NK-92 treated with Interleukin-12 subunit alpha and Interleukin-12 subunit beta, amount 100 ng/mL, for 24 hours (cell line): Measurements from ENCODE around the gene HCAR1.
"Not testable (repeated sequence)": the region's sequence is repeated elsewhere in the genome, so short reads cannot be mapped to it uniquely, and the experiment has no call there.

ENCODE experiments used
- DNase-seq: peaks from one replicate; lab custom pipeline; 2025; lab: John Stamatoyannopoulos, UW

Gene HCAR1, protein sequence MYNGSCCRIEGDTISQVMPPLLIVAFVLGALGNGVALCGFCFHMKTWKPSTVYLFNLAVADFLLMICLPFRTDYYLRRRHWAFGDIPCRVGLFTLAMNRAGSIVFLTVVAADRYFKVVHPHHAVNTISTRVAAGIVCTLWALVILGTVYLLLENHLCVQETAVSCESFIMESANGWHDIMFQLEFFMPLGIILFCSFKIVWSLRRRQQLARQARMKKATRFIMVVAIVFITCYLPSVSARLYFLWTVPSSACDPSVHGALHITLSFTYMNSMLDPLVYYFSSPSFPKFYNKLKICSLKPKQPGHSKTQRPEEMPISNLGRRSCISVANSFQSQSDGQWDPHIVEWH

DNA sequence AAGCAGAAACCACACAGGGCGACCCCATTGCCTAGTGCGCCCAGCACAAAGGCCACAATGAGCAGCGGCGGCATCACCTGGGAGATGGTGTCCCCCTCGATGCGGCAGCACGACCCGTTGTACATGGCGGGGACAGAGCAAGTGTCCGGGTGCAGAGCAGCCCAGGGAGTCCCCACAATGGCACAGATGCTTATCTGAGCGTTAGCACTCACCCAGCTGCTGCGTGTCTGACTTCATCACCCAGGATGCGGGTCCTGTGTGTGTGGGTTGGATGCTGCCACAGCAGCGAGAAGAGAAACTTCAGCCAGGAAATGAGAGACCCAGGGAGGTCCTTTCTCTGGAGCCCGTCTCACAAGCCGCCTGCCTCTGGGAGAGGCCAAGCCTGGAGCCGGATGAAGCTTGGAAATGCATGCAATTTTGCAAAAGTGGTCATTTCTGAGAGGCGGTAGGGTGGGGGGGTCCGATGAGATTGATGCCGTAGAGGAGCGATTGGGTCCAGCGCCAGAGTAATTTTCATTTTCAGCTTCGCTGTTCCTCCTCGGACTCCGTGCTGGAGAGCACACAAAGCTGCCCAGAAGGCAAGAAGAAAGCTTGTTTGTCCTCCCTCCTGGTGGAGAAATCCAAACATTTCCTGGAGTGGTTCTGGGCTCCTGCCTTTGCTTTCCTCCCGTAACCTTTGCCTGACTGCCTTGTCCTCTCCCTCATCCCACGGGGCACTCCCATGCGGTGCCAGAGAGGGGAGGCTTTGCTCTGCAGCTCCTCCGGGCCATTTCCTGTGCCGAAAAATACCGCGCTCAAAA, at the start of gene HCAR1:
TSS of gene HCAR1 (minus strand) at position 630 of the 800 bp plus-strand sequence. CDS start at position 125, 505 bp downstream.
- no peak for DNase-seq

DNA sequence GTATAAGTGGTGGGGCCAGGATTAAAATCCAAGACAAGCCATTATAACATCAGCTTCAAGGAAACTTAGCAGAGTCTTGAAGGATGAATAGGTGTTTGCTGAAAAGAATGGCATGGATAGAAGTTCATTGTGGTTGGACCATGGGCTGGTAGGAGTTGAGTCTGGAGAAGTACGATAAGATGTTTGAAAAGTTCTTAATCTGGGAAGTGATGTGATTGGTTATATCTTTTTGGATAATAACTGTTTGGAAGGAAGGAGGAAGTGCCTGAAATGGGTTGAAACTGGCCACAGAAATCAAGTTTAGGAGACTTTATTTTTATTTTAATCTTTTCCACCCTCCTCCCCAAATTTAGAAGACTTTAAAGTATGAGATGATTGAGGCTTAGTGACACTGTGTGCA, 26.9 kb upstream of the HCAR1 start:
- DNase-seq = no peak

DNA sequence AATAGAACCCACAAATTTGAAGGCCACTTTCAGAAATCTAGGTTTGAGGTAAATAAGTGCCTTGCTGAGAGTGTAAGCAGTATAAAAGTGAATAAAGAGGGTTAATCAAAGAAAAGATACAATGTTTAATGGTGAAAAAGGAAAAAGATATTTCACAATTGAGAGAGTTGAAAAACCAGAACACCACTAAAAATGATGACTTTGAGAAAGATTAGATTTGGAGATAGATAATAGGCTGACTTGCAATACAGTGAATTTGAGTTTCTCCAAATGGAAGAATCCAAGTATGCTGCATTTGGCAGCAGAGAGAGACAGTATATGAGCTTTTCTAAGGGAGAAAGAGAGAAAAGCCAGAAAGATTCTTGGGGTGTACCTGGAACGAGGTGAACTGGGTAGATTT, 24.1 kb upstream of the HCAR1 start:
- no peak for DNase-seq

DNA sequence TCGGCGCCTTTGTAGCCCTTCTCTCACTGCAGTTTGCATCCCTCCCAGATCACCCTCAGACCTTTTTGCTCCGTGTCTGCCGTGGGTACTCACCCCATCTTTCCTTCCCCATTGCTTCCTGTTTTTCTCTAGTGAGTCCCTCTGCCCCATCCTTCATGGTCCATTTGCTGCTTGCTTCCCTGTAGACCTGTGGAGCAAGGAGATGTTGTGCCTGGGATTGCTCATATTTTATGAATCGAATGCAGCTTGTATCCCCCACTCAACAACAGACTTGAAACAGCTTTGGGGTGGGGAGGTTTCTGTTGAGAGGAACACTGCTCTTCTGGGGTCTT, 22.6 kb upstream of the HCAR1 start:
- DNase-seq = no peak

DNA sequence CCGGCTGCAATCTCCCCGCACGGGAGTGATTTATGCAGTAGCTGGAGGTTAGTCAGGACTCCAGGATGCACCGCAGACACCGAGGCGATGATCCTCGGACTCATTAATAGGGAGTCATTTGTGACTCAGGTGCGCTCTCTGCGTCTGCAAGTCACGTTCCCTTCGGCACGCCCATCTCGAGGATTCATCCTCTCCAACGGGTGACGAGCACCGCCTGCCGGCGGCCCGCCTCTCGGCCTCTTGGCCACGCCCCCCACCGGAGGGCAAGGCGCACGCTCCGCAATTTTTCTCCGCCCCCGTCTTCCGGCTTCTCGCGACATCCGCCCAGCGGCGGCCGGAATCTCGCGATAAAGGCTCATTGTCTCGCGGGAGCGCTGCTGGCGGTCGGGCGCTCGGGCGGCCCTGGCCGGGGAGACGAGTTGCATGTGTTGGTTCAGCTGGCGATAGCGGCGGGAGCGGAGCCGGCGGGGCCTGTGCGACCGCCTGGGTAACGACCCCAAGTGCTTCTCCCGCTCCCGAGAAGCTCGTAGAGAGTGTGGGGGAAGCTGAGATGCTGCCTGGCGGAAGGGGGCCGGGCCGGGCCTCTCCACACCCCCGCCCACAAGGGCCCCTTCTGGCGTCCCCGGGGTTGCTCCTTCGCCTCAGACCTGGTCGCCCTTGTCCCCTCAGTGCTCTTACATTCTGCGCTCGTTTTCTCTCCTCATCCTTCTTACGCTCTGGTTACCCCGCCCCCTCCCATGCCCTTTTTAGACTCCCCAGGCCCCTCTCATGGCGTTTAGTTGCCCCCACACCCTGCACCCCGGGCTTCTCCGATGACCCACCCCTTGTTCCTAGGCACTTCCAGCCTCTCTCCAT, 22.0 kb upstream of the HCAR1 start, which contains the start of gene DENR:
TSS of gene DENR (plus strand) at position 361 of the 855 bp plus-strand sequence. CDS start 878 bp downstream, outside the sequence.
- DNase-seq = peak; percentile 95

DNA sequence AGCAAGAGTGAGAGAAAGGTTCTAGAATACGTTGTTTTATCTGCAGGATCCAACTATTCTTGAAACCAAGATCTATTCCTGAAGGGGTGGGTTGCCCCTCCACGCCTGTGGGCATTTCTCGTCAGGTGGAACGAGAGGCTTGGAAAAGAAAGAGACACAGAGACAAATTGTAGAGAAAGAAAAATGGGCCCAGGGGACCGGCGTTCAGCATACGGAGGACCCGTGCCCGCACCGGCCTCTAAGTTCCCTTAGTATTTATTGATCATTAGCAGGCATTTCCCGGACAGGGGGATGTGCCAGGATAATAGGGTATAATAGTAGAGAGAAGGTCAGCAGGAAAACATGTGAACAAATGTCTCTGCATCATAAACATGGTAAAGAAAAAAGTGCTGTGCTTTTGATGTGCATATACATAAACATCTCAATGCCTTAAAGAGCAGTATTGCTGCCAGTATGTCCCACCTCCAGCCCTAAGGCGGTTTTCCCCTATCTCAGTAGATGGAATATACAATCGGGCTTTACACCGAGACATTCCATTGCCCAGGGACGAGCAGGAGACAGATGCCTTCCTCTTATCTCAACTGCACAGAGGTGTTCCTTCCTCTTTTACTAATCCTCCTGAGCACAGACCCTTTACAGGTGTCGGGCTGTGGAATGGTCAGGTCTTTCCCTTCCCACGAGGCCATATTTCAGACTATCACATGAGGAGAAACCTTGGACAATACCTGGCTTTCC, 20.3 kb upstream of the HCAR1 start:
- DNase-seq = not testable (repeated sequence)

DNA sequence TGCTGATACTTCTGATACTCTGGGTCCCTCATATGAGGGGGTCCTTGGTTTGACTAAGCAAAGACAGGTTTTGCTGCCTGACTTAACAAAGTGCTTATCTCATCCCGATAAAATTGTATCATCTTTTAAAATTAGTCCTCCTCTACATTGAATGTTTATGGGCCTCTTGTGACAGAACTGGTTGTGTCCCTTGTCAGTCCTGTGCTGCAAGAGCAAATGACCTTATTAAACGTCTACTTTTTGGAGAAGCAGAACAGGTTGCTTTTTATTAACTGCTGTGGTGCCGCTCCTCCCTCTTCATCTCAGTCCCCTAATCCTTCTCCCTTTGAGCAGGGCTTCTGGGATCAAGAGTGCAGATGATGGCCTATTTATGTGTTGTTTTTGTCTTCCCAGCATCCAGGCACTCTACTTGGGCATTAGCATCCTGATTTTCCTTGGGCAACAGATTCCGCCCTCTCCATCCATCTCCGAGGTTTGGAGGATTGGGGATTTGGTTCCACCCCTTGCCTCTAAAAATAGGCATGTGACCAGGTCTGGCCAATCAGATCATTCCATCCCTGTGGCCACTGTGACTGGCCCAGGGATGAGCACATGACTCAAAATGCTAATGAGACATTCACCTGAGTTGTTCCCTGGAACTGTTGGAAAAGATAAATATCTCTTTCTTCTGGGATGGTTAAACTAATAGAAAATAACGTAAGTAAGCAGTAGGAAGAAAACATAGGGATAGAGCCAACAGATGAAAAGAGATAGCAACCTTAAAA, 19.1 kb upstream of the HCAR1 start:
- no peak for DNase-seq

DNA sequence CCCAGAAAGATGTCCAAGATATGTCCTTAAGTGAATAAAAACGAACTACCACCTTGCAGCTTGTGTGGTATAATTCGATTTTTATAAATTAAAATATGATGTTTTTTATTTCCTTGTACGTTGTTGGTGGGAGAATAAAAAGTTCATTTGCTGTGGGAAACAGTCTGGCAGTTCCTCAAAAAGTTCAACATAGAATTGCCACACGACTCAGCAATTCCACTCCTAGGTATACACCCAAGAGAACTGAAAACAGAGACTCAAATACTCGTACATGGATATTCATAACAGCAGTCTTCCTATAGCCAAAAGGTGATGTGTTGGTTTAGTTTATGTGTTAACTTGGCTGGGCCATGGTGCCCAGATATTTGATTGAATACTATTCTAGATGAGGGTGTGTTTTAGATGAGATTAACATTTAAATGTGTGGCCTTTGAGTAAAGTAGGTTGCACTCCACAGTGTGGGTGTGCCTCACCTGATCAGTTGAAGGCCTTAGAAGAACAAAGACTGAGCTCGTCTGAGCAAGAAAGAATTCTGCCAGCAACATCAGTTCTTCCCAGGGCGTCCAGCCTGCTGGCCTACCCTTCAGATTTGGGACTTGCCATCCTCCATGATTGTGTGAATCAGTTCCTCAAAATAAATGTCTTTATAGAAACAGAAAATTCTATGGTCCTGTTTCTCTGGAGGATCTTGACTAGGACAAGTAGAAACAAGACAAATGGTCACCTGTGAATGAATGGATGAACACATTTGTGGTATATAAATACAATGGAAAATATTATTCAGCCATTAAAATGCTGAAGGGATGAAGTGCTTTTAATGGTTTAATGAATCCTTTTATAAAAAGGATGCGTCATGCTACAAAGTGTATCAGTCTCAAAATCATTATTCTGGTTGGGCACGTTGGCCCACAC, 16.8 kb upstream of the HCAR1 start:
- DNase-seq = no peak

DNA sequence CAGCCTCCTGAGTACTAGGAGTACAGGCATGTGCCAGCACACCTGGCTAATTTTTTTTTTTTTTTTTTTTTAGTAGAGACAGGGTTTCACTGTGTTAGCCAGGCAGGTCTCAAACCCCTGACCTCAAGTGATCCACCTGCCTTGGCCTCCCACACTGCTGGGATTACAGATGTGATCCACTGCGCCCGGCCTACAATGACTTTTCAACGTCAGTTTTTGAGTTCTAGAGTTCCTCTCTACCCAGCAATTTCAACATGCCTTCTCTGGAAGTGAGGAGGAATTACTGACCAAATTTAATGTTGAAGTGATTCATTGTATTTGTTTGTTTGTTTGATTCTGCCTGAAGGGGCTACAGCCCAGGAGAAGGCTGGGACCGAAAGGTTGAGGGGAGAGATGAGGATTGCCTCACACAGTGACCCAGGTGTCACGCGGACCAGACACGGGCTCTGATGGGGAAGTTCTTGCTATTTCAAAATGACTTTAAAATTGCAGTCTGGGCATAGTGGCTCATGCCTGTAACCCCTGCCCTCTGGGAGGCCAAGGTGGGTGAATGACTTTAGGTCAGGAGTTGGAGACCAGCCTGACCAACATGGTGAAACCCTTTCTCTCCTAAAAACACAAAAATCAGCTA, 13.4 kb upstream of the HCAR1 start:
- DNase-seq = no peak

DNA sequence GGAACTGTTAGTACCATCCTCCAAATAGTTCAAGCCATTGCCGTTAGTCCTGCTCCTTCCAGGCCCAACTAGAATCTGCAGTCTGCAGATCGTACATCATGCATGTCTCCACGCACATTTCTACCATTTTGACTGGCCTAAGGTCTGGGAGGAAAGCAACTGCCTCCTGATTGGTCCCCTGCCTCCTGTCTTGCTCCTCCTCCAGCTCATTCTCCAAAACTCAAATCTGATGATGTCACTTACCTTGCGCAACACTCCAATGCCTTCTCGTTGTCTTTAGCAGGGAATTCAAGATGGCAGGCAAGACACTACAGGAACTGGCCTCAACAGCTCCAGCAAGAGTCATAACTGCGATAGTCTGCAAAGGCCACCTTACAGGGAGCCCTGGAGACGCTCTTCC, 9.7 kb upstream of the HCAR1 start:
- DNase-seq = no peak

DNA sequence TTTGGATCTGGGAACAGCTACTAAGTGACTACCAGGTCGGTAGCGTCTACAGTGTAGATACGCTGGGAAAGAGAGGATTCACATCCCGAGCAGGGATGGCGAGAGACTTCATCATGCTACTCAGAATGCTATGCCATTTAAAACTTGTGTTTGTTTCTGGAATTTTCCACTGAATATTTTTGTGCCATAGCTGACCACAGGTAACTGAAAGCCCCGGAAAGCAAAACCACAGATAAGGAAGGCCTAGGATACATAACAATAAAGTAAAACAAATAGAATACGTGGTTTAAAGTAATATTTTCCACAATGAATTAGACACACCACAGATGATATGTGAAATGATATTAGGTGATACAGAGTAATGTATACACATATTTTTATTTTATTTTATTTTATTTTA, 7.9 kb upstream of the HCAR1 start:
- DNase-seq = no peak

DNA sequence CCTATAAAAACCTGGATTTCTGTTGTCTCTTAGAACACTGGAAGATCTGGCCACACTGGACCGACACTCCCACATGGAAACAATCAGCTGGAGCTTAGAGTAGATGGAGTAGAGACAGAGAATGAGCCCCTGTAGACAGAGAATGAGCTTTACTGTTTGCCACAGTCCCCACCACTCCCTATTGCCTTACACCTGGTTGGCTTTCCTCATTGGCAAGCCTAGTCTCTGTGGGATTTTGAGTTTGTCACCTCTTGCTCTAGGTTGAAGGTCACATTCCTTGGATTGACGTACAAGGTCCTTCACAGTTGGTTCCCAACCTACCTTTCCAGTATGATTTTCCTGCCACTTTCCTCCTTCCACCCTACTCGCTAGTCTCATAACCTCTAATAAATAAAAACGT, 2.0 kb upstream of the HCAR1 start:
- no peak for DNase-seq

DNA sequence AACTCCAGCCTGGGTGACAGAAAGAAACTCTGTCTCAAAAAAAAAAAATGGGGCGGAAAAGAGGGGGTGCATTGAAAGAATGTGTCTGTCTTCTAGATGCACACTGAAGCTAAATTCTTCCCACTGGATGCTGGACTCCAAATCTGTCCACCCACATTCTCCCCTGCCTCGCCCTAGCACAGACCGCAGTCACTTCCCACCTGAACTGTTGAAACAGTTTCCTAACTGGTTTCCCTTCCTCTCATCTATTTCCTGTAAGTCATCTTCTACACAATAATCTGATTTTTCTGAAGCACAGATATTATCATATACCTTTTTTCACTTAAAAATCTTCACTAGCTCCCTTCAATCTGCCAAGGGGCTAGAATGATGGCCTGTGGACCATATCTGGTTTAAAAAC, 1.5 kb upstream of the HCAR1 start:
- no peak for DNase-seq

DNA sequence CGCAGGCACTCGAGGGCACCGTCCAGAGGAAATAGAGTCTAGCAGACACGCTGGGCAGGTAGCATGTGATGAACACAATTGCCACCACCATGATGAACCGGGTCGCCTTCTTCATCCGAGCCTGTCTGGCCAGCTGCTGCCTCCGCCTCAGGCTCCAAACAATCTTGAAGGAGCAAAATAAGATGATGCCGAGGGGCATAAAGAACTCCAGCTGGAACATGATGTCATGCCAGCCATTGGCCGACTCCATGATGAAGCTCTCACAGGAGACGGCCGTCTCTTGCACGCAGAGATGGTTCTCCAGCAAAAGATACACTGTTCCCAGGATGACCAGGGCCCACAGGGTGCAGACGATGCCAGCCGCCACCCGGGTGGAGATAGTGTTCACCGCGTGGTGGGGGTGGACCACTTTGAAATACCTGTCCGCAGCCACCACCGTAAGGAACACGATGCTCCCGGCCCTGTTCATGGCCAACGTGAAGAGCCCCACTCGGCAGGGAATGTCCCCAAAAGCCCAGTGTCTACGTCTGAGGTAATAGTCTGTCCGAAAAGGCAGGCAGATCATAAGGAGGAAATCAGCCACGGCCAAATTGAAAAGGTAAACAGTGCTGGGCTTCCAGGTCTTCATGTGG, 945 bp downstream of the HCAR1 start:
- DNase-seq = no peak

DNA sequence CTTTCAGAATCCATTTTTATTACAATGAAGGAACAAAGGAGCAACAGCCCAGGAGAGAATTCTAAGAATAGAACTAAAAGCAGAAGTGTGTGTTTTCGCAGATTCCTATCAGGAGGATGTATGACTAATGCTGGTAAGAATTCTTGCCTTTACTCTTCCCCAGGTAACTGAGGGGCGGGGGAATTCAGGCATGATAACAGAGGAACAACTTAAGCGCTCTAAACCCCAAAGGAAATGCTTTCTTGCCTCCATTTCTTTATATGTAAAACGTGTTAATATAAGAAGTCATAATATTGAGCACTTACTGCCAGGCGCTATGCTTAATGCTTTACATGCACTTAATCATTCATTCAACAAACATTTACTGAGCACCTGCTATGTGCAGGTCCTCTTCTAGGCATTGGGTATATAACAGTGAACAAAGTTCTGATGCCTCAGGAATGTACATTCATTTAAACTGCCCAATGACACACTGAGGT, 4.5 kb downstream of the HCAR1 start:
- DNase-seq = no peak

DNA sequence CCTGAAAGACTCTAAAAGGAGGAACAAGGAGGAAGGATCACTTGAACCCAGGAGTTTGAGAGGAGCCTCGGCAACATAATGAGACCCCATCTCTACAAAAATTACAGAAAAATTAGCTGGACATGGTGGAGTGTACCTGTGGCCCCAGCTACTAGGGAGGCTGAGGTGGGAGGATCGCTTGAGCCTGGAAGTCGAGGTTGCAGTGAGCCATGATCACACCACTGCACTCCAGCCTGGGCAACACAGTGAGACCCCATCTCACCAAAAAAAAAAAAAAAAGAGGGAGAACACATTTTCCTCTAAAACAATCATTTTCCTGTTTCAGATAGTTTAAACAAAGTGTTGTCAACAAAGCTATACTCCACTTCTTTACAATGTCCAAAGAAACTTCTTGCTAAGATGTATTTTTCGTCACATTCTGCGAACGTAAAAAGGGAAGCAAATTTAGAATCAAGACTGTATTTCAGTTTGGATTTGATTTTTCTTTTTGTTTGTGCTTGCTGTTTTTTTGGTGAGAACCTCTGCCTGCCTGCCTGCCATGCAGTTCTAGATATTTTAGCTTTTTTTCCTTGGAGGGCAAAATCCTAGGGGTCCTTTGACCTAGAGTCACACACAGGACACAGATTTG, 5.1 kb downstream of the HCAR1 start:
- no peak for DNase-seq

DNA sequence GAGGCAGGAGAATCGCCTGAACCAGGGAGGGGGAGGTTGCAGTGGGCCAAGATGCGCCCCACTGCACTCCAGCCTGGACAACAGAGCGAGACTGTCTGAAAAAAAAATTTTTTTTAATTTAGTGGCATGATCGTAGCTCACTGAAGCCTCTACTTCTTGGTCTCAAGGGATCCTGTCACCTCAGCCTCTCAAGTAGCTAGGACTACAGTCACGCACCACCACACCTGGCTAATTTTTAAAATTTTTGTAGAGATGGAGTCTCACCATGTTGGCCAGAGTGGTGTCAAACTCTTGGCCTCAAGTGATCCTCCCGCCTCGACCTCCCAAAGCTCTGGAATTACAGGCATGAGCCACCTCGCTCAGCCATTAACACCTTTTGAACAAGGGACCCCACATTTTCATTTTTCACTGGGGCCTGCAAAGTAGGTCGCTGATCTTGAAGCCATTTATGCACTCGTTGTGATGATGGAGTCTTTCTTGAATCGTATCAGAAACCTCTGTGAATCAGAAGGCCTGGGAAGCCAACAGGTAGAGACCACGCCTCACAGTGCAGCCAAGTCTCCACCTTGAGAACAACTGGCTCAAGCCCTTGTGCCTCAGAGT, 5.9 kb downstream of the HCAR1 start:
- no peak for DNase-seq

DNA sequence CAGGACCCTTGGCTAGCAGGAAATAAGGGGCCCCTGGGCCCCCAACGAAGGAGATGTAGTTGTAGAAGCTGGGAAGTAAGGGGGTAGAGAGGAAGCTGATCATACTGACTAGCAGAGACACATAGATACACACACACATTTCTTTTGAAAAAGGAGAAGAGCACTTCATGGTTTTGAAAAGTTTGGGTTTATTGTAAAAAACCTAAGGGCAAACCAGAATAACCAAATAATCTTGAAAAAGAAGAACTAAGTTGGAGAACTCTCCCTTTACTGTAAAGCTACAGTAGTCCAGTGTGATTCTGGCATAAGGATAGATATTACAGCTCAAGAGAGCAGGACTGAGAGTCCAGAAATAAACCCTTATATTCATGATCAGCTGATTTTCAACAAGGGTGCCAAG, 8.3 kb downstream of the HCAR1 start:
- no peak for DNase-seq
